ENCODE results near the gene DARS2. TPM values are rescaled to one million over a fixed set of nuclear protein-coding genes. Genes with fewer than 3 reads are reported as not detected.
A peak's percentile ranks its signal among the peaks of the same experiment; 100 is the strongest.

The DARS2 gene
- total RNA-seq, 2 experiments from 2014 or later, result 45.6 to 74.8 TPM

DNA sequence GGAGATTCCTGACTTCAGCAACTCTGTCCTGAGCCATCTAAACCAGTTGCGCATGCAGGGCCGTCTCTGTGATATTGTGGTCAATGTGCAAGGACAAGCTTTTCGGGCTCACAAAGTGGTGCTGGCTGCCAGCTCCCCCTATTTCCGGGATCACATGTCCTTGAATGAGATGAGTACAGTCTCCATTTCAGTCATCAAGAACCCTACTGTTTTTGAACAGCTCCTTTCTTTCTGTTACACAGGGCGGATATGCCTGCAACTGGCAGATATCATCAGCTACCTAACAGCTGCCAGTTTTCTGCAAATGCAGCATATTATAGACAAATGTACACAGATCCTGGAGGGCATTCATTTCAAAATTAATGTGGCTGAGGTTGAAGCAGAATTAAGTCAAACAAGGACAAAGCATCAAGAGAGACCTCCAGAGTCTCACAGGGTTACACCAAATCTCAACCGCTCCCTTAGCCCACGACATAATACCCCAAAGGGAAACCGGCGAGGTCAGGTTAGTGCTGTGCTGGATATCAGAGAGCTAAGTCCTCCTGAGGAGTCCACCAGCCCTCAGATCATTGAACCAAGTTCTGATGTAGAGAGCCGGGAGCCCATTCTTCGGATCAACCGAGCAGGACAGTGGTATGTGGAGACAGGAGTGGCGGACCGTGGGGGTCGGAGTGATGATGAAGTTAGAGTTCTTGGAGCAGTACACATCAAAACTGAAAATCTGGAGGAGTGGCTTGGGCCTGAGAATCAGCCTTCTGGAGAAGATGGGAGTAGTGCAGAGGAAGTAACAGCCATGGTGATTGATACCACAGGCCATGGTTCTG, 46.0 kb downstream of the DARS2 start:
- CTCF ChIA-PET (ENCODE audit: unreplicated experiment), result no interaction called here
- Histone ChIP-seq H3K4me1 (ENCODE audit: insufficient read depth, low read length, poor library complexity, severe bottlenecking) (peaks cover 34% of the 10 kb centered on the region), H3K36me3 (ENCODE audit: insufficient read depth, low read length) (peaks cover 62% of the 10 kb centered on the region), H3K9me3 (ENCODE audit: low read length) (no peaks in the 10 kb centered on the region), H3K9me2 (ENCODE audit: insufficient read depth, low read length) (no peaks in the 10 kb centered on the region), H3K79me2 (ENCODE audit: insufficient read depth, low read depth, low read length) (peaks cover 54% of the 10 kb centered on the region), H4K20me1 (ENCODE audit: insufficient read depth, low read length) (peaks cover 15% of the 10 kb centered on the region), H3K4me3 (ENCODE audit: low read depth, low read length, poor library complexity, severe bottlenecking) (peak overlapping the region; percentile 98), H2AFZ (ENCODE audit: low read length) (peak overlapping the region; percentile 62; the same call in 1 of the 2 replicates), H3K4me2 (ENCODE audit: low read length) (peak overlapping the region; percentile 96), H3K27ac (ENCODE audit: low read depth, low read length, poor library complexity, severe bottlenecking) (peak overlapping the region; percentile 91)
- intact Hi-C loops (cut with micrococcal nuclease; ENCODE audit: unreplicated experiment), result no loop called here
- peak; percentile 65 for DNase-seq (ENCODE audit: low spot score)
- POLR2A ChIA-PET, result interaction anchor here (0.7 to 2.5 kb wide), 11 partner anchors 13 to 452 kb away, joined by 3 to 6 read pairs (median 3); no protein-coding TSS in a partner anchor
- BruUV-seq (replicated peaks), result no TSS peak
- TF ChIP-seq EZH2phosphoT487 (IDR thresholded peaks at IDR 0.05; ENCODE audit: borderline replicate concordance, low read depth, low read length), result no peak
- TF ChIP-seq, protein P1, sequence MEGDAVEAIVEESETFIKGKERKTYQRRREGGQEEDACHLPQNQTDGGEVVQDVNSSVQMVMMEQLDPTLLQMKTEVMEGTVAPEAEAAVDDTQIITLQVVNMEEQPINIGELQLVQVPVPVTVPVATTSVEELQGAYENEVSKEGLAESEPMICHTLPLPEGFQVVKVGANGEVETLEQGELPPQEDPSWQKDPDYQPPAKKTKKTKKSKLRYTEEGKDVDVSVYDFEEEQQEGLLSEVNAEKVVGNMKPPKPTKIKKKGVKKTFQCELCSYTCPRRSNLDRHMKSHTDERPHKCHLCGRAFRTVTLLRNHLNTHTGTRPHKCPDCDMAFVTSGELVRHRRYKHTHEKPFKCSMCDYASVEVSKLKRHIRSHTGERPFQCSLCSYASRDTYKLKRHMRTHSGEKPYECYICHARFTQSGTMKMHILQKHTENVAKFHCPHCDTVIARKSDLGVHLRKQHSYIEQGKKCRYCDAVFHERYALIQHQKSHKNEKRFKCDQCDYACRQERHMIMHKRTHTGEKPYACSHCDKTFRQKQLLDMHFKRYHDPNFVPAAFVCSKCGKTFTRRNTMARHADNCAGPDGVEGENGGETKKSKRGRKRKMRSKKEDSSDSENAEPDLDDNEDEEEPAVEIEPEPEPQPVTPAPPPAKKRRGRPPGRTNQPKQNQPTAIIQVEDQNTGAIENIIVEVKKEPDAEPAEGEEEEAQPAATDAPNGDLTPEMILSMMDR (conservative IDR thresholded peaks at IDR 0.05; ENCODE audit: low read length), result no peak; the same call in 1 of the 2 replicates

DNA sequence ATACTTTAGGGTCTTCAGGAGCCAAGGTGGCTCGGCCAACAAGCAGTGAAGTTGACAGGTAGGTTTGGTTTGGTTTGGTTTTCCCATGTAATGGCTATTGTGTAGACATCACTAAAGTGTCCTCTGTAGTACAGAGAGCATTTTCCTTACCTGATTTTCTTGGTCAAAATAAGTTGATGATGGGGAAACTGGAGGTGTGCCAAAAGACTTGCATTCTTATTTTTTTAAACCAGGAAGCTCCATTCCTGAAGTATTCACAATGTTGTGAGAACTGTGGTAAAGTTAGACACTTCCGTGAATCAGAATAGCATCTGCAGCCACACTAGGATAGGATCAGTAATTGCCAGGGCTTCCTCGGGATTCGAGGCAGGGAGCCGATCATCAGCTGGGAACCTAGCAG, 46.6 kb downstream of the DARS2 start:
- no peak for DNase-seq (ENCODE audit: low spot score)
- H3K9me2 ChIP-seq (ENCODE audit: insufficient read depth, low read length), result no peaks in the 10 kb centered on the region
- H3K4me2 ChIP-seq (ENCODE audit: low read length), result peak overlapping the region; percentile 96
- peak overlapping the region; percentile 62; the same call in 1 of the 2 replicates for H2AFZ ChIP-seq (ENCODE audit: low read length)
- ChIA-PET POLR2A (interaction anchor here (0.6 to 2.5 kb wide), 3 partner anchors 14 to 290 kb away, joined by 3 to 6 read pairs (median 4); no protein-coding TSS in a partner anchor), CTCF (ENCODE audit: unreplicated experiment) (no interaction called here)
- peaks cover 9% of the 10 kb centered on the region for H4K20me1 ChIP-seq (ENCODE audit: insufficient read depth, low read length)
- peak overlapping the region; percentile 98 for H3K4me3 ChIP-seq (ENCODE audit: low read depth, low read length, poor library complexity, severe bottlenecking)
- H3K4me1 ChIP-seq (ENCODE audit: insufficient read depth, low read length, poor library complexity, severe bottlenecking), result peaks cover 28% of the 10 kb centered on the region
- TF ChIP-seq EZH2phosphoT487 (IDR thresholded peaks at IDR 0.05; ENCODE audit: borderline replicate concordance, low read depth, low read length), result no peak
- TF ChIP-seq, protein P1 (conservative IDR thresholded peaks at IDR 0.05; ENCODE audit: low read length), result no peak
- H3K9me3 ChIP-seq (ENCODE audit: low read length), result no peaks in the 10 kb centered on the region
- no TSS peak for BruUV-seq (replicated peaks)
- H3K36me3 ChIP-seq (ENCODE audit: insufficient read depth, low read length), result peaks cover 59% of the 10 kb centered on the region
- intact Hi-C loops (cut with micrococcal nuclease; ENCODE audit: unreplicated experiment), result no loop called here
- peaks cover 48% of the 10 kb centered on the region for H3K79me2 ChIP-seq (ENCODE audit: insufficient read depth, low read depth, low read length)
- H3K27ac ChIP-seq (ENCODE audit: low read depth, low read length, poor library complexity, severe bottlenecking), result peak overlapping the region; percentile 91
